Measurements from ENCODE around the gene ATP6V1D.
"Not testable (repeated sequence)": the region's sequence is repeated elsewhere in the genome, so short reads cannot be mapped to it uniquely, and the experiment has no call there.

ATP6V1D gene

DNA sequence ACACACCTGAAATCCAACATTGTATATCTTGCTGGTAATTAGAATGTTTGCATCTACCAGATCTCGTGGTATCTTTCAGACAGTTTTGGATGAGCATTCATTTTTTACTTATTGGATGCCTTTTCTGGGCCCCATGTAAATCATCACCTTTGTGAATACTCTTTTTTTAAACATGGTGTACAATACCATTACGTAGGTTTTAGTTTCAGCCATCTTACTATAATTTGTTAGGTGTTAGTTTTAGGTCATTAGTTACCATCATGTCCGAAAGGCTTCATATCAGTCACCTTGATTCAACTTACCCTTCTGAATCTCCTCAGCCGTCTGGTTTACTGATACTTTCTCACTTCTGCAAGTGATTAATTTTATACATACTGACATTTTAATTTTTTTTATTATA is 5.9 kb upstream of the ATP6V1D start:
- DNase-seq = no peak

DNA sequence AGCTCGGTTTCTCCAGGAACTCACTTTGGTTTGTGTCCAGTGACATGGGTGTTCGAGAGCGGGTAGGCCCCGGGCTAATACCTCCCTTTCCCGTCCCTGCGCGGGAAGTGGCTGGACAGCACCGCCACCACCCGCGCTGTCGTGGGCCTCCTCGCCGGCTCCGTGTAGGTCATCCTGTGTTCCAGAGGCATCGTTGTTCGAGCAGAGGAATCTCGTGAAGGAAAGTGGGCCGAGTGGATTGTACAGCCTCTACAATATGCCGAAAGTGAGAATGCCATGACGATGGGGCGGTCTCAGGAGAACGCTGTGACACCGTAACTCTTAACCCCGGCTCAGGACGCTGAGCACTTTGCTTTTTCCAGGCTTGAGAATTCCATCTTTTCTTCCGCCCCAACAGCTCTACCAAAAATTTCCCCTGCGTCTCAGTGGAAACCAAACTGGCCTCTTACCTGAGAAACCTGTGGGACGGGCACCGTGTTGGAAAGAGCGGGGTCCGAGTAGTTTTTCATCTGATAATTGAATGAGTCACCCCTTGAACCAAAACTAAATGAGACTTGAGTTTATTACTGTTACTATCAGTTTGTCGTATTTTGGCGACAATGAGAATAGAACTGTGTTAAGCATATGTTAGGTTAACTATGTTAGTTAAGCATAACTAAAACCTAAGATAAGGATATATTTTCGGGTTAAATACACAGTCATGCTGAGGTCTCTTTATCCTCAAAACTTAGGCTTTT is 1.0 kb upstream of the ATP6V1D start:
- DNase-seq = no peak

DNA sequence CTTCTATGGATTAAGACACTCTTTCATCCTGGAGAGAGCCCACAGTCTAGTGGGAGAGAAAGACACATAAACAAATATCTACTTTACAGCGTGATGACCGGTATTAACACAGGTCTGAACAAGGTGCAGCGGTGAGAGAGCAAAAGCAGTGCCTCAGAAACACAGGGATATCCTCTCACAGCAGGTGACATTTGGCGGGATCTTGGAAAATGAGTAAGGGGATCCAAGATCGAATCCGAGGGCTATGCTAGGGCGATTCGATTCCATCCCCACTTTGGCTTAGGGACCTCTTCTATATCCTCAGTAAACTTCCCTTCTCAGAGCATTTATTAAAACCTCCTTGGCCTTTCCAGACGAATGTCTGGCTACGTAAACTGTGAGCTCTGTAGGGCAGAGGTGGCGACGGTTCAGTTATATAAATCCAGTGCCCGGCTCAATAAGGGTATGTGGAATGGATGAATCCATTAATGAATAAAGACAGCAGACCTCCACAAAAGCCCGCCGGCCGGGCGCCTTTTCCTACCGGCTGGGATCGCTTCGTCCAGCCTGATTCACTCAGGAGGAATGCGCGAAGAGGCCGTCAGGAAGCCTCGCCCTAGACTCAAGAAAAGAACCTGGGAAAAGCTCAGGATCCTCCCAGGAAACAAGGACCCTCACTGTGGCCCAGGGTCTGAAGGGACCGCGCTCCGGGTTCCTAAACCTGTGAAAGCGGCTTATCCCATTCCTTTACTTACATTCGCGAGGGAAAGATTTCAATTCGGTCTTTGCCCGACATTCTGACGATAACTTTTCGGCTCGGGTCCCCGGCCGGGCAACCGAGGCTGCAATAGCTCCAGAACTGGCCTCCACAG is 455 bp downstream of the ATP6V1D start:
- DNase-seq = no peak

DNA sequence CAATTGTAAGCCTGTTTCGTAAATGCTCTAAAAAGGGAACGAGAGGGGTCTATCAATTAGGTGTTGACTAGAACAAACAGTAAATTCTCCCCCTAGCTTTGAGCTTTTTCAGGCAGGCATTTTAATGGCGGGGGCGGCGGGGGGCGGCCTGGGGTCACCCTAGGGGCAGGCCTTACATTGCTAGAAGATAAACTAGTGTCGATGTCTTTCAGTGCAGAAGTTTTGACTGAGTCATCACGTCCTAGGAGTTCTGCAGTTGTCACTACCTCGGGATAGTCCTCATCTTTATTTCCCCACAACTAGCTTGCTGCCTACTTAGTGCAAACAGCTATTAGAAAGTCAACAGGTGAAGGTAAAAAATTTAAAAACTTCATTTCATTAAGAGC is 1.6 kb downstream of the ATP6V1D start:
- no peak for DNase-seq

DNA sequence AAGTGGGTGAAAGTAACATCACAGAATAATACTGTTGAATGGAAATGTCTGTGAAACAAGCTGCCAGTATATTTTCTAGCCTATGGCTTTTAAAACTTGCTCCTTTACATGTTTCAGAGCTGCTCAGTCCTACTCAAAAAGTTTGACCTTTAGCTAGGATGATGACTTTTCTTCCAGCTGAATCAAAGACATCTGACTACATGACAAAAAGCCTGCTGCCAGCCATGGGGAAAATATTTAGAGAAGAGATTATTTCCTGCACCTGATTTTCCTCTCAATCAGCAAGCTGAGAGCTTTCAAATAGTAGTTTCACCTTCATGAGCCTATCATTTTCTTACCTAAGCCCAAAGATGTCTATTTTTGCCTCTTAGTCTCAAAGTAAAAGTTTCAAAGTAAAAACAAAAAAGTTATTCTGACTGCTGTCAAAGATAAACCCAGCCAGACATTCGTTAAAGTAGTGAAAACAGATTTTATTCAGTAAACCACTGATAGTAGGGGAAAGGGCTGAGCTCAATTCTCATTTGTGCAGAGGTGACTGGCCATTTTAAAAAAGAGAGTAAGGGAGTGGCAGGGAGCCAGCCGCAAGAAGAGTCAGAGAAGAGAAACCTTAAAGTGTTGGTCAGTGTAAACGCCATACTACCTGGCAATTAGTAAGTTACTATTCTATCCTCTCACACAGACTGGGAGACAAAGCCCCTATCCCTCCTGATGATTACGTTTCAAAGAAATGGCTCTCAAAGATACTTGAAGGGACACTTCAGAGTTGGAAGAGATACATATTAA is 2.2 kb downstream of the ATP6V1D start:
- DNase-seq = no peak

DNA sequence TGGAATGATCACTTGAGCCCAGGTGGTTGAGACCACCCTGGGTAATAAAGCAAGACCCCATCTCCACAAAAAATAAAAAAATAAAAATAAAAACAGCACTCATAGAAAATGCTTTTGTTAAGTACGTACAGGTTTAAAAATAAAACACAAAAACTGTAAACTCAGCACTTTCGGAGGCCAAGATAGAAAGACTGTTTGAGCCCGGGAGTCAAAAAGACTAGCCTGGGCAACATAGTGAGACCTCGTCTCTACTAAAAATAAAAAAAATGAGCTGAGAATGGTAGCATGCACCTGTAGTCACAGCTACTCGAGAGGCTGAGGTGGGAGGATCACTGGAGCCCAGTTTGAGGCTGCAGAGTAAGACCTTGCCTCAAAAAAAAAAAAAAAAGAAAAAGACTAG is 7.5 kb downstream of the ATP6V1D start:
- no peak for DNase-seq

DNA sequence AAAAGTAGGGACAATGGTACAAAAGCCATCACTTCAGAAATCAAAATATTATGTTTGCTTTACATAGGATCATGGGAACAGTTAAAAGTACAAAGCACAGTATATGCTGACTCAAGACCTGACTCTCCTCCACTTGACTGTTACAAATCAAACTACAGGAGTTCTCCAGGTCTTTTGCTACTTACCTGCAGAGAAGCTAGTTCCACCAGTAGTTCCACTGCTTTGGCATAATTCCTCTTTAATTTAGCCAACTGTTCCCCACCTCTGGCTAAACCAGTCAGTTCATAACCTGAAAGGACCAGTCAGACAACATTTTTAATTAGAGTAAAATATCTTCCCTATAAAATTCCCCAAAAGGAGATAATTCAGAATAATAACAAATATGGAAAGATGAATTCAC is 14.0 kb downstream of the ATP6V1D start:
- DNase-seq = no peak

DNA sequence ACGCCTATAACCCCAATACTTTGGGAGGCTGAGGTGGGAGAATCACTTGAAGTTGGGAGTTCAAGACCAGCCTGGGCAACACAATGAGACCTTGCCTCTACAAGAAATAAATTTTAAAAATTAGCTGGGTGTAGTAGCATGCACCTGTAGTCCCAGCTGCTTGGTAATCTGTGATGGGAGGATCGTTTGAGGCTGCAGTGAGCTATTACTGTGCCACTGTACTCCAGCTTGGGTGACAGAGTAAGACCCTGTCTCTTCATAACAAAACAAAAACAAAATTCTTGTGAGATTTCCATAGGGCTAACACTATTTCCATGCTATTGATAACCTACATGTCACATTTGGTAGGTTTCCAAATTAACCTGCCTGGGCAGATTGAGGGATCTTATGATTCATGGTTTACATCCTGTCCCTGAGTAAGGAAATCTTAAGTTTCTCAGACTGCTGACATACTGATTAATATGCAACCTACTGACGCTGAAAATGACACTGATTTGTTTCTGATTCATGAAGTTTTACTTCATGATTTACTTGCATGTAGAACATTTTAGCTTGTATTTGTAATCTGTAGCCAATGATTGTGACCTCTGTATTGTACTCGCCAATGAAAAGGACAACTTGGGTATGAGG is 15.9 kb downstream of the ATP6V1D start:
- DNase-seq = no peak

DNA sequence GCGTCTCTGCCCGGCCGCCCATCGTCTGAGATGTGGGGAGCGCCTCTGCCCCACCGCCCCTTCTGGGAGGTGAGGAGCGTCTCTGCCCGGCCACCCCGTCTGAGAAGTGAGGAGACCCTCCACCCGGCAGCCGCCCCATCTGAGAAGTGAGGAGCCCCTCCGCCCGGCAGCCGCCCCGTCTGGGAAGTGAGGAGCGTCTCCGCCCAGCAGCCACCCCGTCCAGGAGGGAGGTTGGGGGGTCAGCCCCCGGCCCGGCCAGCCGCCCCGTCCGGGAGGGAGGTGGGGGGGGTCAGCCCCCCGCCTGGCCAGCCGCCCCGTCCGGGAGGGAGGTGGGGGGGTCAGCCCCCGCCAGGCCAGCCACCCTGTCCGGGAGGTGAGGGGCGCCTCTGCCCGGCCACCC is 18.4 kb downstream of the ATP6V1D start:
- not testable (repeated sequence) for DNase-seq

DNA sequence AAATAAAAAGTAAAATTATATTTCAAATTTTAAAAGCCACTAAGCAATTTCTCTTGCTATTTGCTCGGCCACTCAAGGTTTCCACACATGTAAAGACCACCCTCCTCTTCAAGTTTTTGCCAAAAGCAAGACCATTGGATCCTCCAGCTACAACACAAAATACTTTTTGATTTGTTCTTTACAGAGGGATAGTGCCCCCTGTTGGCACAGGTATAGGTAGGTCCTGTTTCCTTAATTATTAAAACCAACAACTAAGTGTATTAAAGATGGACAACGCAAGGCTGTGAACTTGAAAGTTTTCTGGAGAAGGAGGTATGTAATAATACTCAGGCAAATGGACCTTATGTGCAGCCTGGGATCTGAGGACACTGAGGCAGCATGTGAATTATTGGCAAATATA is 23.8 kb downstream of the ATP6V1D start:
- no peak for DNase-seq

DNA sequence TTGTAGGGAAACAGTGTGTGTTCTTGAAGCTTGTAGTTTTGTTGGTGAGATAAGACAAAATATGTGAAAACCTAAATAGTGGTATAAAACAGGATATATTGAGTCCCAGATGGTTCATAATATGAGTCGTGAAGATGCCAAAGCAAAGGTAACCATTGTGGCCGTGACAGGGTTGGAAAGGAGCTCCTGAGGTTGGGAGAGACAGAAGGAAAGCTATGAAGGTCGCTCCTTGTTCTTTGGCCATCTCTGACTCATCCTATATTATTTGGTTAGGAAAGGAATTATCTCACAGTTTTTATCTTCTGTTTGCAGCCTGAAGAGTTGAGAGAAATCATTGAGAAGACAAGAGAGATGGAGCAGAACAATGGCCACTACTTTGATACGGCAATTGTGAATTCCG is 27.1 kb downstream of the ATP6V1D start:
- no peak for DNase-seq

DNA sequence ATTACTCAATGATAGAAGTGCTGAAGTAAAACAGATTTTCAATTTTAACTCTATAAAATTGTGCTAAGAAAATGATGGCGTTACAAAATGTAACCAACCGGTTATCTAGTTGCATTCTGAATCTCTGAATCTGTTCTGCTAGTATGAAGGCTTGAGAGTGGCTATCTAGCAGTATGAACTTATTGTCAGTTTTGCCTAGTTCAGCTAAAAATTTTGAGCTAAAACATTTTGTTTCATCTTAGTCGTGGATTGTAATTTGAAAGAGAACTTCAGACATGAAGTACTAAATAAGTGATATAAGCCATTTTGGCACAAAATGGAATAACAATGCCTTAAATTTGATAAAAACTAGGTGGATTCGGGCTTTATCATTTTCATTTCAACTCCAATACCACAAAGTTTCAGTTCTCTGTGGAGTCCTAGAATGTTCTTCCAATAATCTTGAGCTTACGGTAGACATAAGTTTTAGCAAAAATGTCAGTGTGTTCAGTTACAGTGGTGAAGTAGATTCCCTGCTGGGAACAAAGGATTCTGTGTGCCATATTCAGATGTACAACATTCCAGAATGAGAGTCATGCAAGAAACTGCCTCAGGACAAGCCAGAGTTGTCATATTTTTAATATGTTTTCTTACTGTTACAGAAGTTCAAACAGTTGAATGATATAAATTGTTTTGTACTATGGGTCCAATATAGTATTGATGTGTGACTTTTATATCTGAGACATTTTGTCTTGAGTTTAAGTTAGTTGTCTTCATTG is 28.1 kb downstream of the ATP6V1D start:
- no peak for DNase-seq

DNA sequence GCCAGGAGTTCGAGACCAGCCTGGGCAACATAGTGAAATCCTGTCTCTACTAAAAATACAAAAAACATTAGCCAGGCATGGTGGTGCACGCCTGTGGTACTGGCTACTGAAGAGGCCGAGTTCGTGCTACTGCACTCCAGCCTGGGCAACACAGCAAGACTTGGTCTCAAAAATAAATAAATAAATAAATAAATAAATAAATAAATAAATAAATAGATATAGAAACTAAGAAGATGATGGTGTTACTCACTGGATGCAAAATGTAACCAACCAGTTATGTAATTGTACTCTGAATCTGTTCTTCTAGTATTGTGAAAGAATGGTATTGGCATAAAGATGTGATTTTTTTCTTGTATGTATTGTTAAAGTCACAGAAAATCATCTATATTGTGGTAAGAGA is 29.9 kb downstream of the ATP6V1D start:
- not testable (repeated sequence) for DNase-seq

DNA sequence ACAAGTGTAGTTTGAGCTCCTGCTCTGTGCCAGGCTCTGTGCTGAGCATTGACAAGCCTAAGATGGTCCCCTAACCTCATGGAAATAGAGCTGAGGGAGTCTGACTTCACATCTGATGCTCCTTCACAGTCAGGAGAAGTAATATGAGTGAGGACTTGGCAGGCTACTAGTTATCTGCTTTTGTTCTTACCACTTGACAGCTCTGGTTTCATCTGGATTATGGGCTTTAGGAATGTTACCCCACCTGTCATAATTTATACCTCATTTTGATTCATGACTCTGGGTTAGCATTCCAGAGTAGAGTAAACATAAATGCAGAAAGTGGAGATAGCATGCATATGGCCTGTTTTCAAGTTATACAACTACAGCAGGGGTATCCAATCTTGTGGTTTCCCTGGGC is 40.5 kb downstream of the ATP6V1D start:
- DNase-seq = no peak

DNA sequence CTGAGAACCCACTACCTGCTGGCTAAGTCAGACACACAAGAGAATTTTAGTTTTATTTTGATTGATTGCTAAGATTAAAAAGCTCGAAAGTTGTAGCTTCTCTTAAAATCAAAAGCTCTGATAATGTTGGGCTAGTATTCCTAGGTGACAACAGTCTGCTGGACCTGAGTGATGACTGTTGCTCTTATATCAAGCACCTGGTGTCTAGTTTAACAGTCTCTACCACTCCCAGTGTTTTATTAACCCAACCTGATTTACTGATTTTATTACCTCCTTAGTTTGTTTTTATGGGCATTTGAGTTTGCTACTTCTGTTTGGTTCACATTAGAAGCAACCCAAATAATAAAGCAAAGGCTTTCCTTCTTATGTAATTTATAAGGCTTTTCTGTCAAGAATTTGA is 41.8 kb downstream of the ATP6V1D start:
- DNase-seq = no peak

DNA sequence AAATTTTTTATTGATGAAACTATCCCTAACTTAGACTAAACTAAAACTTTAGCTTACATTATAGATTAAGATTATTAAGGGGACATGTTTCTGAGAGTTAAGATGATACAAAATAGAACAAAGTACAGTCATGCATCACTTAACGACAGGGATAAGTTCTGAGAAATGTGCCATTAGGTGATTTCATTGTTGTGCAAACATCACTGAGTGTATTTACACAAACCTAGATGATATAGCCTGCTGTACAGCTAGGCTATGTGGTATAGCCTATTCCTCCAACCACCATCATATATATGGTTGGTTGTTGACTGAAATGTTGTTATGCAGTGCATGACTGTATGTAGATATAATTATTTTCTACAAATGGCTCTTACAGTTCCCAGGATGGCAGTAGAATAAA is 46.5 kb downstream of the ATP6V1D start:
- DNase-seq = no peak

DNA sequence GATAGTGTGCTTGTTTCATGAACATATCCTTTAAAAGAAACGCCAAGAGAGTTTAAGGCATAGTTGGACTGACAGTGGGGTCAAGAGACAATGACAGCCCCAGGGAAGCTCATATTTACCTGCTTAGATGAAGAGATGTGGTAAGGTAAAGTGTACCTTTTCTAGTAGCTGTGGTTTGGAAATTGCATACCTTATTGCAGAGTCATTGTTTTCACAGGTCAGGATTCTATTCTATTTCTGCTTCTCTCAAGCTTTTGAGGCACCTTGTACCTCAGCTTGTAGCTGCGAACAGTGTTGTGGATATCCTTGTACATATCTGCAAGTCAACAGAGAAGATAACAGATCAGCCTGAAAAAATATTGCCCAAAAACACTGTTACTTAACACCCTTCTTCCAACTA is 47.7 kb downstream of the ATP6V1D start:
- no peak for DNase-seq
